NCI-H1694 treated with DMSO at 0.1 percent for 48 hours (cell line): ENCODE data around the gene GDF9.
A peak's percentile ranks its signal among the peaks of the same experiment; 100 is the strongest.

Experiments
- DNase-seq: peaks from one replicate; lab custom pipeline; 2025; lab: John Stamatoyannopoulos, UW

Gene GDF9

GRCh38 chr5:132838516-132839282, 27.6 kb downstream of the GDF9 start:
- no peak for DNase-seq

- DNase-seq = no peak
These were observed 28.4 kb downstream of the GDF9 start for GRCh38 chr5:132837868-132838267.

GRCh38 chr5:132836852-132837251, 29.4 kb downstream of the GDF9 start:
- no peak for DNase-seq

GRCh38 chr5:132834057-132834456, 32.2 kb downstream of the GDF9 start:
- no peak for DNase-seq

GRCh38 chr5:132832612-132833011, 33.7 kb downstream of the GDF9 start:
- no peak for DNase-seq

GRCh38 chr5:132831095-132831860, 35.0 kb downstream of the GDF9 start:
- no peak for DNase-seq

- DNase-seq = no peak
These were observed 35.7 kb downstream of the GDF9 start, which contains the start of gene SHROOM1 for GRCh38 chr5:132830436-132831094. TSS of gene SHROOM1 (minus strand) at chr5:132830647. CDS start at chr5:132826140, 4,507 bp downstream.

GRCh38 chr5:132829742-132830435, 36.4 kb downstream of the GDF9 start:
- DNase-seq = peak; percentile 27

GRCh38 chr5:132828846-132829494, 37.3 kb downstream of the GDF9 start:
- DNase-seq = no peak

- no peak for DNase-seq
These were observed 38.2 kb downstream of the GDF9 start for GRCh38 chr5:132827943-132828673.

GRCh38 chr5:132826424-132827082, 39.7 kb downstream of the GDF9 start:
- no peak for DNase-seq

GRCh38 chr5:132825834-132826391, 40.4 kb downstream of the GDF9 start:
- no peak for DNase-seq

- no peak for DNase-seq
These were observed 41.0 kb downstream of the GDF9 start for GRCh38 chr5:132825033-132825833.

GRCh38 chr5:132824426-132824825, 41.8 kb downstream of the GDF9 start:
- no peak for DNase-seq

GRCh38 chr5:132823481-132824050, 42.7 kb downstream of the GDF9 start:
- DNase-seq = no peak

GRCh38 chr5:132822650-132823480, 43.4 kb downstream of the GDF9 start:
- DNase-seq = no peak

- DNase-seq = peak; percentile 84
These were observed 44.5 kb downstream of the GDF9 start for GRCh38 chr5:132821791-132822190.

GRCh38 chr5:132821350-132821749, 44.9 kb downstream of the GDF9 start:
- no peak for DNase-seq
